Non-pigmented ciliary epithelial cell (primary cell): ENCODE results near the gene BAZ2A.

Experiments used
- DNase-seq: peaks from one replicate; pipeline ENCODE4 v3.0.0-alpha.2; 2010; ENCODE audit warnings: low read depth

Gene BAZ2A

GRCh38 chr12:56634837-56635791 is 5.0 kb upstream of the BAZ2A start:
- no peak for DNase-seq

- no peak for DNase-seq
These were observed 4.2 kb upstream of the BAZ2A start for GRCh38 chr12:56634242-56634836.

- DNase-seq, result no peak
These were observed 3.5 kb upstream of the BAZ2A start for GRCh38 chr12:56633468-56634241.

GRCh38 chr12:56632701-56633467 is 2.8 kb upstream of the BAZ2A start:
- no peak for DNase-seq

- DNase-seq, result no peak
These were observed 1.9 kb upstream of the BAZ2A start for GRCh38 chr12:56631790-56632700.

GRCh38 chr12:56629459-56630179 is 507 bp downstream of the BAZ2A start:
- DNase-seq, result no peak

GRCh38 chr12:56628671-56629458 is 1.3 kb downstream of the BAZ2A start:
- no peak for DNase-seq

GRCh38 chr12:56626701-56627100 is 3.4 kb downstream of the BAZ2A start:
- no peak for DNase-seq

GRCh38 chr12:56622535-56622934 is 7.6 kb downstream of the BAZ2A start:
- DNase-seq, result no peak

GRCh38 chr12:56616925-56617324 is 13.2 kb downstream of the BAZ2A start:
- no peak for DNase-seq

- DNase-seq, result no peak
These were observed 13.9 kb downstream of the BAZ2A start for GRCh38 chr12:56616244-56616643.

GRCh38 chr12:56614627-56615026 is 15.5 kb downstream of the BAZ2A start:
- no peak for DNase-seq

GRCh38 chr12:56604355-56604754 is 25.8 kb downstream of the BAZ2A start:
- DNase-seq, result no peak

GRCh38 chr12:56602239-56602638 is 27.9 kb downstream of the BAZ2A start:
- no peak for DNase-seq

GRCh38 chr12:56601503-56601902 is 28.6 kb downstream of the BAZ2A start:
- no peak for DNase-seq

- DNase-seq, result no peak
These were observed 29.4 kb downstream of the BAZ2A start for GRCh38 chr12:56600753-56601152.

- DNase-seq, result no peak
These were observed 30.3 kb downstream of the BAZ2A start for GRCh38 chr12:56599797-56600196.

GRCh38 chr12:56599041-56599440 is 31.1 kb downstream of the BAZ2A start:
- DNase-seq, result no peak

GRCh38 chr12:56596815-56597214 is 33.3 kb downstream of the BAZ2A start:
- no peak for DNase-seq
